ENCODE results near the gene MICAL2.

Gene MICAL2

DNA sequence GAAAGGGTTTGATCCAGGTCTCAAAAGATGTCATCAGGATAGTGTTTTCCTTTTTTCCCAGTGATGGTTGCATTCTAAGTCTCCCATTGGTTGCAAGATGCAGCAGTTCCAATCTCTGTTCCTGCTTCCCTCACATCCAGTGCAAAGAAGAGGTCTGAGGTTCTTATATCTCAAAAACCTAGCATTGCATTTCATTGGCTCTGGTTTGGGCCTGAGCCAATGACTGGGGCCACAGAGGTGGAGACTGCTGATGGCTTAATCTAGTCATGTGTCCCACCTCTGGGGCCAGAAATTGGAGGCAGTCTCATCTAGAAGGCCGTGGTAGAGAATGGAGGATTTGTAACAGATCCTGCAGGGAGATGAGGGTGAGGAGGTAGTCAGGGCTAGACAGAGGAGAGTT is 13.2 kb upstream of the MICAL2 start:
- H3K4me1 ChIP-seq (ENCODE audit: control insufficient read depth in 5 of 5, insufficient read depth in 5 of 5, low read length in 5 of 5) = peaks cover 0 to 6% (median 4%) of the 10 kb centered on the region in 5 donors
- no peak overlapping the region for H3K4me3 ChIP-seq (ENCODE audit: low read depth in 1 of 5, low read length in 5 of 5)
- no peak overlapping the region for H3K27ac ChIP-seq (ENCODE audit: low read depth, low read length)
- H3K9ac ChIP-seq (ENCODE audit: low read length in 5 of 5) = no peak overlapping the region
- H3K36me3 ChIP-seq (ENCODE audit: control insufficient read depth in 5 of 5, insufficient read depth in 5 of 5, low read length in 5 of 5) = no peaks in the 10 kb centered on the region
- no peaks in the 10 kb centered on the region for H3K9me3 ChIP-seq (ENCODE audit: control insufficient read depth in 5 of 5, low read length in 5 of 5)
- H3K27me3 ChIP-seq (ENCODE audit: control insufficient read depth in 5 of 5, insufficient read depth in 4 of 5, low read length in 5 of 5) = peaks cover 0 to 11% (median 4%) of the 10 kb centered on the region in 5 donors

DNA sequence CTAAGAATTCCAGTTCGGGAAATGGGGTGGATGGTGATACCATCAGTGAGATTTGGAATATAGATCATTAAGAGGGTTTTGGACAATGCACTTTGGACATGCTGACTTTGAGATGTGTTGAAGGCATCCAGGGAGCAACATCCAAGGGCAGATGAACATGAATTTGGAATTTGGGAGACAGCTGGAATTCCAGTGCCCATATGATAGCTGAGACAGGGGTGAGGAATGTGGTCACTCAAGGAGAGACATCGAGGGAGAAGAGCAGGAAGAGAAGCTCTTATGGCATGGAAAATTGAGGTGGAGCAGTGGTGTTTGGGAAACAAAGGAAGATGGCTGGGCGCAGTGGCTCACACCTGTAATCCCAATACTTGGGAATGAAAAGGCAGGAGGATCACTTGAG is 11.8 kb upstream of the MICAL2 start:
- peaks cover 0 to 6% (median 4%) of the 10 kb centered on the region in 5 donors for H3K4me1 ChIP-seq (ENCODE audit: control insufficient read depth in 5 of 5, insufficient read depth in 5 of 5, low read length in 5 of 5)
- no peak overlapping the region for H3K27ac ChIP-seq (ENCODE audit: low read depth, low read length)
- no peaks in the 10 kb centered on the region for H3K9me3 ChIP-seq (ENCODE audit: control insufficient read depth in 5 of 5, low read length in 5 of 5)
- peaks cover 0 to 12% (median 5%) of the 10 kb centered on the region in 5 donors for H3K27me3 ChIP-seq (ENCODE audit: control insufficient read depth in 5 of 5, insufficient read depth in 4 of 5, low read length in 5 of 5)
- H3K9ac ChIP-seq (ENCODE audit: low read length in 5 of 5) = no peak overlapping the region
- H3K36me3 ChIP-seq (ENCODE audit: control insufficient read depth in 5 of 5, insufficient read depth in 5 of 5, low read length in 5 of 5) = no peaks in the 10 kb centered on the region
- no peak overlapping the region for H3K4me3 ChIP-seq (ENCODE audit: low read depth in 1 of 5, low read length in 5 of 5)

DNA sequence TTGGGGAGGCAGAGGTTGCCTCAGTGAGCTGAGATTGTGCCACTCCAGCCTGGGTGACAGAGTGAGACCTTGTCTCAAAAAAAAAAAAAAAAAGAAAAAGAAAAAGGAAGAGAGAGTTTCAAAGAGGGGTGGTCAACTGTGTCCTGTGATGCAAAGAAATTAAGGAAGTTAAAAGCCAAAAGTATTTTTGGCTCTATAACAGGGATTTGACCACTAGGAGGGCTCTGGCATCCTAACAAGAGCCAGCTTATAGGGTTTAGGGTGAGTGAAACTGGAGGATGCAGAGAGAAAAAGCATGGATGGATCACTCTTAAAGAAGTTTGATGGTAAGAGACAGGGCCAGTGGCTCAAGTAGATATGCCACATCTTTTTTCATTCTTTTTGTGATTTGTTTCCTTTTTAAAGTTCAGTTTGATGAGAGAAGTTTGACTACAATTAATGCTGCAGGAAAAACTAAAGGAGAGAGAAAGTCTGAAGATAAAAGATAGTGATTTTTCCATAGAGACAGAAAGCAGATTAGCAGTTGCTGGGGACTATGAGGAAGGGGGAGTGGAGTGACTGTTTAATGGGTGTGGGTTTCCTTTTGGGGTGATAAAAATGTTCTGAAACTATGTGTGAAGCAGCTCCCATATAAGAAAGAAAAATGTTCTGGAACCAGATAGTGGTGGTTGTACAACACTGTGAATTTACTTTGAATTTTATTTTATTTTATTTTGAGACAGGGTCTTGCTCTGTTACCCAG is 11.1 kb upstream of the MICAL2 start:
- peaks cover 0 to 6% (median 4%) of the 10 kb centered on the region in 5 donors for H3K4me1 ChIP-seq (ENCODE audit: control insufficient read depth in 5 of 5, insufficient read depth in 5 of 5, low read length in 5 of 5)
- H3K27me3 ChIP-seq (ENCODE audit: control insufficient read depth in 5 of 5, insufficient read depth in 4 of 5, low read length in 5 of 5) = peaks cover 0 to 16% (median 11%) of the 10 kb centered on the region in 5 donors
- no peak overlapping the region for H3K9ac ChIP-seq (ENCODE audit: low read length in 5 of 5)

DNA sequence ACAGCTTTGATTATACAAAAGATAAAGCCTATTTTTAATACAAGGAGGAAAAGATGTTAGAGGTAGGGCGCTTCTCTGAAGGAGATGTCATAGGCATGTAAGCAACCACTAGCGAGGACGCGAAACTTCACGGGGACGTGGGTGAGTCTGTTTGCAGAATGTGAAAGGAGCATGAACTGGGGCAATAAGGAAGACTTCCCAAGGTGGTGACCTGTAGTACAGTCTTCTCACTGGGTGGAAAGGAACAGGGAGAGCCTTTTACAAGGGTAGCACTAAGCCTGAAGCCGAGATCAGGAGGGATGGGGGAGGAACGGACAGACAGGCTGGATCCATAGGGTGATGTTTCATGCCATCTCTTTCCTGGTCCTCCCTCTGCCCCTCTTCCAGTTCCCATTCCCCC is 10.0 kb upstream of the MICAL2 start:
- H3K4me3 ChIP-seq (ENCODE audit: low read depth in 1 of 5, low read length in 5 of 5) = no peak overlapping the region
- H3K27ac ChIP-seq (ENCODE audit: low read depth, low read length) = no peak overlapping the region

More for the DNA sequence above, 11.1 kb upstream of the MICAL2 start:
- H3K9me3 ChIP-seq (ENCODE audit: control insufficient read depth in 5 of 5, low read length in 5 of 5) = no peaks in the 10 kb centered on the region
- no peak overlapping the region for H3K27ac ChIP-seq (ENCODE audit: low read depth, low read length)
- H3K4me3 ChIP-seq (ENCODE audit: low read depth in 1 of 5, low read length in 5 of 5) = no peak overlapping the region
- H3K36me3 ChIP-seq (ENCODE audit: control insufficient read depth in 5 of 5, insufficient read depth in 5 of 5, low read length in 5 of 5) = no peaks in the 10 kb centered on the region

DNA sequence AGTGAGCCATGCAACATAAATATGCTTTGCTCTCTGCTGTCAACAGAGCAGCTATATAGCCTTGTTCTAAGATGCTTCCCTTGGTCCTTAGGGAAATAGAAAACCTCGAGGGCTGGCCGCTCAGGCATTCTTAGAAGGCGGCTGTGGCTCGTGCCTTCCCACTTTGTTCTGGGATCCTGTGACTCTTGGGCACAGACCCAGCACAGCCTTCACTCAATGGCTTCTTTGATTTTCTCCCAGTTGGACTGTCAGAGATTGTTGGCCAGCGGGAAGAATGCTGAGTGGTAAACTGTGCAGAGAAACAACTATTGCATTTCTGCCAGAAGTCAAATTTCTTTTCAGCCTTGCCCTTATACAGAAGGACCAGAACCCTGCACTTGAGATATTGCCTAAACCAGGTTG is 9.5 kb upstream of the MICAL2 start:
- Histone ChIP-seq H3K9ac (ENCODE audit: low read length in 5 of 5) (no peak overlapping the region), H3K27me3 (ENCODE audit: control insufficient read depth in 5 of 5, insufficient read depth in 4 of 5, low read length in 5 of 5) (peaks cover 2 to 23% (median 13%) of the 10 kb centered on the region in 5 donors), H3K27ac (ENCODE audit: low read depth, low read length) (no peak overlapping the region), H3K9me3 (ENCODE audit: control insufficient read depth in 5 of 5, low read length in 5 of 5) (no peaks in the 10 kb centered on the region), H3K36me3 (ENCODE audit: control insufficient read depth in 5 of 5, insufficient read depth in 5 of 5, low read length in 5 of 5) (no peaks in the 10 kb centered on the region), H3K4me1 (ENCODE audit: control insufficient read depth in 5 of 5, insufficient read depth in 5 of 5, low read length in 5 of 5) (peaks cover 0 to 6% (median 4%) of the 10 kb centered on the region in 5 donors), H3K4me3 (ENCODE audit: low read depth in 1 of 5, low read length in 5 of 5) (no peak overlapping the region)

More for the DNA sequence above, 10.0 kb upstream of the MICAL2 start:
- no peaks in the 10 kb centered on the region for H3K36me3 ChIP-seq (ENCODE audit: control insufficient read depth in 5 of 5, insufficient read depth in 5 of 5, low read length in 5 of 5)
- H3K27me3 ChIP-seq (ENCODE audit: control insufficient read depth in 5 of 5, insufficient read depth in 4 of 5, low read length in 5 of 5) = peaks cover 2 to 20% (median 13%) of the 10 kb centered on the region in 5 donors
- H3K9ac ChIP-seq (ENCODE audit: low read length in 5 of 5) = no peak overlapping the region
- peaks cover 0 to 6% (median 4%) of the 10 kb centered on the region in 5 donors for H3K4me1 ChIP-seq (ENCODE audit: control insufficient read depth in 5 of 5, insufficient read depth in 5 of 5, low read length in 5 of 5)
- no peaks in the 10 kb centered on the region for H3K9me3 ChIP-seq (ENCODE audit: control insufficient read depth in 5 of 5, low read length in 5 of 5)

DNA sequence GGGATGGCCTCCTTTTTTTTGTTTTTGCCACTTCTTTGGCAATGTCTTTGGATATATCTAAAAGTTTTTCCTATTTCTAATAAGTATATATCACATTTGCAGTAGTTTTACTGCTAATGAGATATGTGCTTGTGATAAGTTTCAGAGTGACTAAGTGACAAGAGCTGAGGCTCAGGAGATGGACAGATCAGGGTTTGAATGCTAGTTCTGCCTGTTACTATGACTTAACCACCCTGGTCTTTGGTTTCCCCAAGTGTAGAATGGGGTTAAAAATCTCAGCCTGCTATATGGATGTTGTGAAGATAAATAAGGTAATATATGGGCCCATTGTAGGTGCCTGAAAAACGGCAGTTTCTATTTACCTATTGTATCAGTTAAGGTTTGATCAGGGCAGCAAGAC is 9.1 kb upstream of the MICAL2 start:
- H3K4me3 ChIP-seq (ENCODE audit: low read depth in 1 of 5, low read length in 5 of 5) = no peak overlapping the region
- no peak overlapping the region for H3K27ac ChIP-seq (ENCODE audit: low read depth, low read length)
- H3K36me3 ChIP-seq (ENCODE audit: control insufficient read depth in 5 of 5, insufficient read depth in 5 of 5, low read length in 5 of 5) = no peaks in the 10 kb centered on the region
- H3K27me3 ChIP-seq (ENCODE audit: control insufficient read depth in 5 of 5, insufficient read depth in 4 of 5, low read length in 5 of 5) = peaks cover 2 to 24% (median 11%) of the 10 kb centered on the region in 5 donors
- no peak overlapping the region for H3K9ac ChIP-seq (ENCODE audit: low read length in 5 of 5)
- no peaks in the 10 kb centered on the region for H3K9me3 ChIP-seq (ENCODE audit: control insufficient read depth in 5 of 5, low read length in 5 of 5)
- H3K4me1 ChIP-seq (ENCODE audit: control insufficient read depth in 5 of 5, insufficient read depth in 5 of 5, low read length in 5 of 5) = peaks cover 0 to 6% (median 4%) of the 10 kb centered on the region in 5 donors

DNA sequence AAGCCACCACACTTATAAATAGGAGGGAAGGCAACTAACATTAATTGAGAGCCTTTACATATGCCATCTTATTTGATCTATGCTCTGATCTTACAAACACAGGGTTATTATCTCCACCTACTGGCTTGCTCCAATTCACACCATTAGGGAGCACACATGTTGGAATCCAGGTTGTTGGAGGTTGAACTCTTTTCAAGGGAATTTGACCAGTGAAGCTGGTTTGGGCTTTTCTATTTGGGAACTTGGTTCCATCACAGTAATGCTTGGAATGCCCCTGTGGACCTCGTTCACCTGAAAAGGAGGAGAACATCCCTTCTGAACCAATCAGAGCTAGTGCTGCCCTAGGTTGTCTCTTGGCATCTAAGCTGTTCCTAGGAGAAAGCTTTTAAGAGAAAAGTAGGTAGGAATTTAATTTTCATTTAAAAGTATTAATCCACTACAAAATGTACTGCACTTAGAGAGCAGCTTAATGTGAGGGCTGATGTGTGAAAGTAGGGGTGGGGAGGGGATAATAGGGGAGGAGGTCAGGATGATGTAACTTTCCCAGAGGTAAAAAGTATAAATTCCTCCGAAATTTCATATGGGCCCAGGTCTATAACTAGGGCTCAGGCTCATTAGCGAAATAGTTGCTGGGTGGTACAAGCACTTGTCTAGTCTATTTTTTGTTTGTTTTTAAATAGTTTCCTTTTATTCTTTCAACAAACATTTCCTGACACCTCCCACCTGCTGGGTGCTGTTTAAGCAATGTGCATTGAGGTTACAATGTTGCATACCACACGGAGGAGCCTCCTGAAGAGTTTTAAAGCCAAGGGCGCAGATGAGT is 7.6 kb upstream of the MICAL2 start:
- Histone ChIP-seq H3K9ac (ENCODE audit: low read length in 5 of 5) (no peak overlapping the region), H3K4me3 (ENCODE audit: low read depth in 1 of 5, low read length in 5 of 5) (no peak overlapping the region), H3K36me3 (ENCODE audit: control insufficient read depth in 5 of 5, insufficient read depth in 5 of 5, low read length in 5 of 5) (no peaks in the 10 kb centered on the region), H3K4me1 (ENCODE audit: control insufficient read depth in 5 of 5, insufficient read depth in 5 of 5, low read length in 5 of 5) (peaks cover 0 to 6% (median 4%) of the 10 kb centered on the region in 5 donors), H3K9me3 (ENCODE audit: control insufficient read depth in 5 of 5, low read length in 5 of 5) (no peaks in the 10 kb centered on the region), H3K27me3 (ENCODE audit: control insufficient read depth in 5 of 5, insufficient read depth in 4 of 5, low read length in 5 of 5) (peaks cover 2 to 24% (median 11%) of the 10 kb centered on the region in 5 donors), H3K27ac (ENCODE audit: low read depth, low read length) (no peak overlapping the region)

DNA sequence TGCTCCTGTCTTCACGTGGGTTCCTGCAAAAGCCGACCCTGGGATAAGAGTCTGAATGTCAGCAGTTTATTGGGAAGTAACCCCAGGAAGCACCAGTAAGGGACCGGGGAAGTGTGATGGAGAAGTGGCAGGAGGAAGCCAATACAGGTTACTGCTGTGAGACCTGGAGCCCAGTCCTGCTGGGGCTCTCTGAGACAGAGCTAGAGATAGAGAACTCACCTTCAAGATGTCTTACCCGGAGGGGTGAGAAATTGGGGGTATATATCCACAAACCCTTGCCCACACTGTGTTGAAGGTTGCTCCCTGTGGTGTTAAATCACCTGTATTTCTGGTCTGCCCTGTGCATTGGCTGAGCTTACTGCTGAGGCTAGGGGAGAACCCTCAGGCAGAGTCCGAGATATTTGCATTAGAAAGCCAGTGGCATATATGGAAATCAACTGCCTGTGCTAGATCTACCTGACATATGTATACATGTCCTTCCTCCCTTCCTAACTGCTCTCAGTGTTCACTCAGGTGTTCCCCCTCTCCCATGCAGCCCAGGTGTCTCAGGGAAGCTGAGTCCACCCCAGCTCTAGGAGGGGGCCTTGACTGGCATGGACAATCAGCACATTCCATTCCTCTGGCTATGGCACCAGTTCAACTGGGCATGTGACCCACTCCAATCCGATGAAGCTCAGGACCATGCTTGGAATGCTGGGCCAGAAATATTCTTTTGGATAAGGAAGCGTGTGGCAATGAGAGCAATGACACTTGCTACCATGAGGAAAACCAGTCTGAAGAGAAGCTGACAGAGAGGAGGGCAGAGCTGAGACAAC is 6.8 kb upstream of the MICAL2 start:
- no peaks in the 10 kb centered on the region for H3K36me3 ChIP-seq (ENCODE audit: control insufficient read depth in 5 of 5, insufficient read depth in 5 of 5, low read length in 5 of 5)
- no peaks in the 10 kb centered on the region for H3K9me3 ChIP-seq (ENCODE audit: control insufficient read depth in 5 of 5, low read length in 5 of 5)
- no peak overlapping the region for H3K9ac ChIP-seq (ENCODE audit: low read length in 5 of 5)
- H3K4me1 ChIP-seq (ENCODE audit: control insufficient read depth in 5 of 5, insufficient read depth in 5 of 5, low read length in 5 of 5) = peaks cover 0 to 6% (median 4%) of the 10 kb centered on the region in 5 donors
- no peak overlapping the region for H3K27ac ChIP-seq (ENCODE audit: low read depth, low read length)
- peaks cover 2 to 19% (median 11%) of the 10 kb centered on the region in 5 donors for H3K27me3 ChIP-seq (ENCODE audit: control insufficient read depth in 5 of 5, insufficient read depth in 4 of 5, low read length in 5 of 5)
- H3K4me3 ChIP-seq (ENCODE audit: low read depth in 1 of 5, low read length in 5 of 5) = no peak overlapping the region

DNA sequence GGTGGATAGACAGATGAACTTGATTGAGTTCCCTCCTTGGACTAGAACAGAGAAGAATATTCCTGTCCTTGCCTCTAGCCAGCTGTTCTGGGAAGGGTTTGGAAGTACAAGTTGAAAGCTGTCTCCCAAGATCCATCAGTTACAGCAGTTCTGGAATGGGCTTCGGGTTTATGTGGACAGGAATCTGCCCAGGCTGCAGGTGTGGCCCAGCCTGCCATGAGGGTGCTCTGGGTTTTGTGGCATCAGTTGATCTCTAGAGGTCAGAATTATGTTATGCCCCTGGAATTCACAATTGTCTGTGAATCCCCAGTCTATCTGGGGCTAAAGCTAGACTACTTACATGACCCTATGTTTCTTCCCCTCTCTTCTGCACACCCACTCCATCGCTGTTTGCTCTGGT is 4.9 kb upstream of the MICAL2 start:
- Histone ChIP-seq H3K27ac (ENCODE audit: low read depth, low read length) (no peak overlapping the region), H3K27me3 (ENCODE audit: control insufficient read depth in 5 of 5, insufficient read depth in 4 of 5, low read length in 5 of 5) (peaks cover 2 to 17% (median 11%) of the 10 kb centered on the region in 5 donors), H3K4me3 (ENCODE audit: low read depth in 1 of 5, low read length in 5 of 5) (no peak overlapping the region)

More for the DNA sequence above, 4.9 kb upstream of the MICAL2 start:
- H3K9me3 ChIP-seq (ENCODE audit: control insufficient read depth in 5 of 5, low read length in 5 of 5) = no peaks in the 10 kb centered on the region
- H3K9ac ChIP-seq (ENCODE audit: low read length in 5 of 5) = no peak overlapping the region
- H3K36me3 ChIP-seq (ENCODE audit: control insufficient read depth in 5 of 5, insufficient read depth in 5 of 5, low read length in 5 of 5) = no peaks in the 10 kb centered on the region
- peaks cover 6 to 13% (median 9%) of the 10 kb centered on the region in 5 donors for H3K4me1 ChIP-seq (ENCODE audit: control insufficient read depth in 5 of 5, insufficient read depth in 5 of 5, low read length in 5 of 5)

All from subcutaneous abdominal adipose tissue (tissue), 5 donors.